ENCODE results near the gene TLE3.

Gene TLE3

GRCh38 chr15:70047386-70048197 is 50.1 kb downstream of the TLE3 start:
- DNase-seq (ENCODE audit: low read depth), result no peak

GRCh38 chr15:70046679-70047369 is 50.9 kb downstream of the TLE3 start:
- DNase-seq (ENCODE audit: low read depth), result no peak

GRCh38 chr15:70045045-70045444 is 52.7 kb downstream of the TLE3 start:
- DNase-seq (ENCODE audit: low read depth), result no peak

GRCh38 chr15:70044168-70044567 is 53.5 kb downstream of the TLE3 start:
- DNase-seq (ENCODE audit: low read depth), result no peak

GRCh38 chr15:70043590-70043989 is 54.1 kb downstream of the TLE3 start:
- DNase-seq (ENCODE audit: low read depth), result no peak

- DNase-seq (ENCODE audit: low read depth), result no peak
Measured at GRCh38 chr15:70042553-70043214, 55.0 kb downstream of the TLE3 start.

- DNase-seq (ENCODE audit: low read depth), result no peak
Measured at GRCh38 chr15:70039917-70040316, 57.8 kb downstream of the TLE3 start.

- DNase-seq (ENCODE audit: low read depth), result no peak
Measured at GRCh38 chr15:70038730-70039392, 58.9 kb downstream of the TLE3 start.

- no peak for DNase-seq (ENCODE audit: low read depth)
Measured at GRCh38 chr15:70037292-70037640, 60.5 kb downstream of the TLE3 start.

- DNase-seq (ENCODE audit: low read depth), result no peak
Measured at GRCh38 chr15:70036585-70037291, 61.0 kb downstream of the TLE3 start.

GRCh38 chr15:70035719-70036077 is 62.0 kb downstream of the TLE3 start:
- DNase-seq (ENCODE audit: low read depth), result no peak

- DNase-seq (ENCODE audit: low read depth), result no peak
Measured at GRCh38 chr15:70035051-70035718, 62.5 kb downstream of the TLE3 start.

- no peak for DNase-seq (ENCODE audit: low read depth)
Measured at GRCh38 chr15:70034596-70034995, 63.1 kb downstream of the TLE3 start.

- DNase-seq (ENCODE audit: low read depth), result no peak
Measured at GRCh38 chr15:70034141-70034540, 63.6 kb downstream of the TLE3 start.

- DNase-seq (ENCODE audit: low read depth), result no peak
Measured at GRCh38 chr15:70033529-70034140, 64.1 kb downstream of the TLE3 start.

GRCh38 chr15:70033109-70033508 is 64.6 kb downstream of the TLE3 start:
- no peak for DNase-seq (ENCODE audit: low read depth)

GRCh38 chr15:70032509-70032908 is 65.2 kb downstream of the TLE3 start:
- DNase-seq (ENCODE audit: low read depth), result no peak

GRCh38 chr15:70031713-70032112 is 66.0 kb downstream of the TLE3 start:
- DNase-seq (ENCODE audit: low read depth), result no peak

GRCh38 chr15:70031261-70031660 is 66.5 kb downstream of the TLE3 start:
- DNase-seq (ENCODE audit: low read depth), result no peak

- no peak for DNase-seq (ENCODE audit: low read depth)
Measured at GRCh38 chr15:70030851-70031250, 66.9 kb downstream of the TLE3 start.

GRCh38 chr15:70029297-70029701 is 68.4 kb downstream of the TLE3 start:
- DNase-seq (ENCODE audit: low read depth), result no peak
